GM18868 (cell line): ENCODE data around the gene RADIL.
A peak's percentile ranks its signal among the peaks of the same experiment; 100 is the strongest.

ENCODE experiments used
- ATAC-seq: cut with Tn5 transposase; IDR thresholded peaks from one replicate; pipeline ENCODE4 v1.9.1; 2021; ENCODE audit warnings: mild to moderate bottlenecking, moderate library complexity; ENCODE audit not compliant: unreplicated experiment

RADIL gene

DNA sequence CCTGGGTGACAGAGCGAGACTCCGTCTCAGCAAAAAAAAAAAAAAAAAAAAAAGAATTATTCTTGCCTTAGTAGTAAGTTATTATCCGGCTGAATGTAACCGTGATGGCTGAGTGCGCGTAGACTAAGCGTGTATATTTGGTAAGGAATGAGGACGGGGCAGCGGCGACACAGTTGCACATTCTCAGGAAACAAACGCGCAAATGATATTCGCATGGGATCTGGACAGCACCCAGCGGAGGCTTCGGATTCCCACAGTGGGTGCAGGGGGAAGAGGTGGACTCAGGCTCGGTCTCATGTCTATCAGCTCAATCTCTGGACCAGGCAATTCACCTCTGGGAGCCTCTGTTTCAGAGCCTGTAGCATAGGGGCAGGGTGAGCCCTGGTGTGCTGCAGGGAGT, 50.8 kb downstream of the RADIL start:
- ATAC-seq: no peak

DNA sequence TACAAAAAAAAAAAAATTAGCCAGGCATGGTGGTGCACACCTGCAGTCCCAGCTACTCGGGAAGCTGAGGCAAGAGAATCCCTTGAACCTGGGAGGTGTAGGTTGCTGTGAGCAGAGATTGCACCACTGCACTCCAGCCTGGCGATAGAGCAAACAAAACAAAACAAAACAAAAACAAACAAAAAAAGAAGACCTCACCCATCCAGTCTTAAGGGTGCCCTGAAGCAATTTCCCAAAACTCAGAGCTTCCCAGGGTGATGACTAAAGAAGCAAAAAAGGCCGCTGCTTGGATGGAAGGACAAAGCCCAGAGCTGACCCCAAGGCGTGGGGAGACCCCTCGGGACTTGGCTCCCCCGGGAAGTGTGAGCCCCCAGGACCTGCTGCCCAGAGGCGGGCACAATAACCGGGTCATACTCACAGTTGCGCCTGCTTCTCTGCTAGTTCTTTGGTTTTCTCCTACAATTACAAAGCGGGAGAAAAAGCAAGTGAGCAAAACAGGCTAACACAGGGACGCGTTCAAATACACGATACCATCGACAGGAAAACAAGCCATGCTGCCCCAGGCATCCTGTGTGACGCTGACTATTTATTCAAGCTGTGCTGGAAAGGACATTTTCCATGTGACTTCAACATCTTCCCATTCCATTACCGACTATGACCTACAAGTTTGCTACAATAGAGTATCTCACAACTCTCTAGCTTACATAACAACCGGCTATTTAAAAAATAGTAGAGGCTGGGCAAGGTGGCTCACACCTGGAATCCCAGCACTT, 51.6 kb downstream of the RADIL start:
- ATAC-seq: no peak

DNA sequence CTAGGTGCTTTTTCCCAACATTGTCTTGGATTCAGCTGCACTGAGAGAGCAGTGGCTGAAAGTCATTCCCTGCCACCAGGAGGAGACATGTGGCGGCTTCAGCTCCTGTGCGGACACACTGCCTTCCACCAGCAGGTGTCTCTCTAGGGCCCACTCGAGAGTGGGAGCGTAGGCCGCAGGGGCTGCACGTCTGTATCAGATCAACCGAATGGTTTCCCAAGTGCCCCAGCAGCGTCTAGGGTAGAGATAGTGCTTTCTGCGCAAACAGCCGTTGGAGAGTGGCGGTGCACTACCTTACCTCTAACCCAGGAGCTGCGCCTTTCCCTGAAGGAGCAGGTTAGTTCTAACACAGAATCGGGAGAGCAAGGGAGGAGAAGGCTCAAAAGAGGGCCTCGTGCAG, 53.3 kb downstream of the RADIL start:
- peak; percentile 72 for ATAC-seq

DNA sequence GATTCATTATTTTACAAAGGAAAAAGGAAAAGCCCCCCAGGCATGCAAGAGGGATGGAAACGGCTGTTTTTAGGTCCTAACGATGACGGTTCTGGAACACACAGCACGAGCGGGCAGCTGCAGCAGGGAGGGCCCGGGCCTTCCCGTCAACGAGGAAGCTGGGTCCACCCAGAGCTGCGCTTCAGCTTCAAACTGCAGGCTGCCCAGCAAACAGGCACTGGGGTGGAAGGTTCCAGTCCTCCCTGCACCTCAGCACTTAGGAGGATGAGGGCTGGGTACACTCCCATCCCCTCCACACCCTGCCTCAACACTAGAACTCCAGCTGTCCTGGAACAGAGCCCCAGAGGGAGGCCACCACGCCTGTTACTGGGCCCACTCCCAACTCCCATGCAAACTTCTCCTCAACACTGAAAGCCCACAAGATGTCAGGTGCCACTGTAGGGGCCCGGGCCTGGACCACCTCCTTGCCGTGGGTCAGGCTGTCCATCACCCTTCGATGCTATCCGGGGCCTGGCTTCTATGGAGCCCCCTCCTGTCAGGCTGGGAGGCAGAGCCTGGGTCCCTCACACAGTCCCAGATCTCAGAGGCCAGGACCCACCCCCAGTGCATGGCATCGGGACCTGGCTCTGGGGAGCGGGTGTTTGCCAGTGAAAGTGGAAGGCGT, 54.7 kb downstream of the RADIL start:
- ATAC-seq: no peak

DNA sequence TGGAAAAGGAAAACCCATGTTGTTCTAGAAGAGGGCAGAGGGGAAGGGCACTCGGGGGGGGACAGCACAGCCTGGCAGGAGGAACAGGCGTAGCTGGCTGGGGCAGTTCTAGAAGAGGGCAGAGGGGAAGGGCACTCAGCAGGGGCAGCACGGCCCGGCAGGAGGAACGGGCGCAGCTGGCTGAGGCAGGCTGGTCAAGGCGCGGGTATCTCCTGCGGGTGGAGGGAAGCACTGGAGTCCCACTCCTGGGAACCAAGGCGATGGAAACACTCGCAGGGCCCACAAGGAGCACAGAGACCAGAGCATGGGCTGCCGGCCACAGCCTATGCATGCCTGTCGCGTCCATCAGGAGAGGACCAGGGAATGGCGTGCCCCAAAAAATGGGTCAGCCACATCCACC, 58.4 kb downstream of the RADIL start:
- ATAC-seq: no peak

DNA sequence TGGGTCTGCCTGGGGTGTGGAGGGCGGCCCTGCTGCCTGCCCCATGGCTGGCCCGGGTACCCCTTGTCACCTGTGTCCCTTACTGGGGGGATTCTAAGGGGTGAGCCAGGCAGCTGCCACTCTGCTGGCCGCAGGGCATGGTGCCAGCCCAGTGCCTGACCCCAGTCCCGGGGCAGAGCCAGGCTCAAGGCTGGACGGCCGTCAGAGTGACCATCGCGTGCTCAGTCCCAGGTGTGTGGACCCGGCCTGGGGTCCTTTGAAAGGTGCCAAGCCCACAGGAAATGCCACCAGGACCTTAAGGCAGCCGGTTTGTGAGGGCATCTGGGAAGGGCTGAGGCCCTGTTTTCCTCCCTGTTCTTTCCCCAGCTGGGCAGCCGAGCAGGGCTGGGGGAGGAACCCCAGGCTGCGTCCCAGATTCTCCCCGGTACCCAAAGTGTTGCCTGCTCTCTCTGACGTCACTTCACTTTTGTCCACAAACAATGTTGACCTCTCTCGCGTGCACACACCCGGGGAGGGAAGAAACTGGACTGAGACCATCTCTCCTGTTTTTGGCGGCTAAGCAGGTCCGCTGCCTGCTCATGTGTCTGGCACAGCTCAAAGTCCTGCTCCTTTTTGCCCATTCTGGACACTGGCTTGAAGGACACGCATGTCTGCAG, 59.3 kb downstream of the RADIL start:
- no peak for ATAC-seq

DNA sequence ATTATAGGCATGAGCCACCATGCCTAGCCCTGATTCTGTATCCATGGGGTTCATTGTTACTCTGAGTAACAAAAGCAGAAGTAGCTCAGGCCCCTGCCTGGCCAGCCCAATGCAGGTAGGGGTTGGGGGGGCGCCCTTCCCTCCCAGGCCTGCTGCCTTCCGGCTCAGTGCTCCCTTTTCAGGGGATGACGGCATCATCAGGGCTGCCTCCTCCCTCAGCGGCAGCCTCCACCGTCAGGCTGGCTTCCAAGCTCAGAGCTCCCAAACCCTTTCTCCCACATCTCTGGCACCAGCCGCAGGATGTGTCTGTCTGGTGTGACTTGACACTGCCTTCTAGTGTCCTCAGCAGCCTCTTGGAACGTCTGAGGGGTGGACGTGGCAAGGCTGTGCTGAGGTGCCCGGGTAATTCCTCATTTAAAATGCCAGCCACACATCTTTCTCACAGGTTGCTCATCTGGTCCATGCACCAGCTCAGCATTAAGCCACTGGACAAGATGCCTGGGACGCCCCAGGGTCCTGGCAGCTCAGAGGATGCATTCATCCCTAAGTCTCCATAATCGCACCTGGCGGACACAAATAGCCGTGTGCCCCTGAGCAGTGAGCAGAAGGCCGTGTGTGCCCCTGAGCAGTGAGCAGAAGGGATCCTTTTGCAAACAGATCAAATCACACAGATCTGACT, 59.9 kb downstream of the RADIL start:
- no peak for ATAC-seq

DNA sequence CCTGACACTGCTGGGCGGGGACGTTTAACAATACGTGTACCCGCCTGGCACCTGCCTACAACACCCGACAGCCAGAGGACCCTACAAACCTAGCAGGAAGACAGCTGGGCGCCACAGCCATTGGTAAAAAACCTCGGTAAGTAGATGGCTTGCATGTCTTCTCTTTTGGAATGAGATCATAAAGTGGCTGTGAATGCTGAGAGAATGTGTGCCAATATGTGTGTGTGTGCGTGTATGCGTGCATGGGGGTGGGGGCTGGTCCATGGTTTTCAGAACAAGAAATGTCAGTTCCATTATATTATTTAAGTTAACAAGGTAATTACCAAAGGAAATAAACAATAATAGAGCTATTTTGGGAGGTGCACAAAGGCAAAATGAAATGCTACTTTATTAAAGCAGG, 60.8 kb downstream of the RADIL start:
- no peak for ATAC-seq

DNA sequence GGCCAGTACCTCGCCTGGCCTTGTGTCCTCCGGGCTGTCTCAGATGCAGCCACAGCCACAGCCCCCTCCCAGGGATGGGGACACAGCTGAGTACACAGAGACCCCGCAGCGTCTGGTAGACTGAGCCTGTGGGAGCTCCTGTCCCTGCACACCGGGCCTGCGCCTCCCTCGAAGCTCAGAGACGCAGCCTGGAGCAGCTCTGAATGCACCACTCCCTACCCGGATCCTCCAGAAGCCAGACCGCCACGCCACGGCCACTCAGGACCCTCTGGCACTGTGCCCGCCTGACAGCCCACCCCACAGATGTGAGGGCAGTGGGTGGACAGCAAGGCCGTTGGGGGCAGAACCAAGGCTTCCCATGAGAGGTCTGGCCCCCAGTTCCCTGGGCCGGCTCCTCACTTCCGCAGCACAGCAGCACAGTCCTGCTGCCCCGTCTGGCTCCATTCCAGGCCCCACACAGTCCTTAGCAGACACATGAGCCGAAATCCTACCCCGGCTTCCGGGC, 62.5 kb downstream of the RADIL start:
- no peak for ATAC-seq

DNA sequence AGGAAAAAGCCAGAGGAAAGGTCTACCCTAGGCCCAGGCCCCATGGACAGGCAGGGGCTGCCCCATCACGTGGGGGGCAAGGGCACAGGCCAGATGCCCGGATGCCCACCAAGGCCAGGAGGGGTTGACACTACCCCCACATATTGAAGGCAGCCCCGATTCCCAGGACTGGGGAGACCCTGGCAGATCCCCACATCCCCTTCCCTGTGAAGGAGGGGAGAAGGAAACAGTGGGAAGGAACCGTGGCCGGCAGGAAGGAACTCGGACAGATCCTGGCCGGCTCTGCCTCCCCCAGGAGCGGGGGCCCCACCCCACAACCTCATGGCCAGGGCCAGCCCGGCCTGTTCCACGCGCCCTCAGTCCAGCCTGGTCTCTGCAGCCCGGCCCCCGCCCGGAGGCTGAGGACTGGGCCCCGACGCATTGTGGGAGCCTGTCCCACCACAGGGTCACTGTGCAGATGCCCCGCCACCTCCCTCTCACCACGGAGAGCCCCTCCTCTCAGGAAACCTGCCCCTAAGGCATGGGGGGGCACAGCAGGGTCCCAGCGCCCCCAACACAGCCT, 63.0 kb downstream of the RADIL start:
- no peak for ATAC-seq

DNA sequence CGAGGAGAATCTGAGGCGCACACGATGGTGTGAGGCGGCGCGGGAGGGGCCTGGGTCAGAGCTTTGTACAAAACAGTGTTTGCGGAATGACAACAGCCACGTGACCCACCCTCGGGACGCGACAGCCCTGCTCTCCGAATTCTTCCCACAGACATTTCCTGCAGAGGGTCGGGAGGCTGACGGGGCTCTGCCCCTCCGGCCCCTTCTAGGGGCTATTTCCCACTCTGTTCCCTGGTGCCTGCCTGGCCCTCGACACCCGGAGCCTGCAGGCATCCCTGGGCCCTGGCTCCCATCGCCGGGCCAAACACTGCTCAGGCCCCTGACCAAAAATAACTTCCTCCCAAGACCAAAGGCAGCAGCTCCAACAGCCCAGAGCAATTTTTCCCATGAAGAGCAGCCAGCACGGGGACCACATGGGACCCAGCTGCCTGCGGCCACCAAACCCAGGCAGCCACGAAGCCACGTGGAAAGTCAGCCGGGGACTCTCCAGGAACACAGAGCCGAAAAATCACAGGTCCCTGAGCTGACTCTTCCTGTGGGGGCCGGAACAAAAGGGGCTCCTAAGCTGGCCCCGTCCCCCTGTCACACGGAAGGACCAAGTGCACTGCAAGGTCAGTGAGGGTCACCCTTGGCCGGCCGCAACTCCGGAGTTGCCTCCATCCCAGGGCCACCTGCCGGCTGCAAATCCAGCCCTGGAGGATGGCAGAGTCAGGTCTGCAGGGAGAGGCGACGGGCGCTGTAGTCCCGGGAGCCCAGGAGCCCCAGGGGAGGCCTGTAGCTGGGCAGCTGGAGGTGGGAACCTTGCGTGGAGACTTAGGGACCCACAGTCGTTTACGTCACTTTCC, 63.7 kb downstream of the RADIL start:
- ATAC-seq: no peak

DNA sequence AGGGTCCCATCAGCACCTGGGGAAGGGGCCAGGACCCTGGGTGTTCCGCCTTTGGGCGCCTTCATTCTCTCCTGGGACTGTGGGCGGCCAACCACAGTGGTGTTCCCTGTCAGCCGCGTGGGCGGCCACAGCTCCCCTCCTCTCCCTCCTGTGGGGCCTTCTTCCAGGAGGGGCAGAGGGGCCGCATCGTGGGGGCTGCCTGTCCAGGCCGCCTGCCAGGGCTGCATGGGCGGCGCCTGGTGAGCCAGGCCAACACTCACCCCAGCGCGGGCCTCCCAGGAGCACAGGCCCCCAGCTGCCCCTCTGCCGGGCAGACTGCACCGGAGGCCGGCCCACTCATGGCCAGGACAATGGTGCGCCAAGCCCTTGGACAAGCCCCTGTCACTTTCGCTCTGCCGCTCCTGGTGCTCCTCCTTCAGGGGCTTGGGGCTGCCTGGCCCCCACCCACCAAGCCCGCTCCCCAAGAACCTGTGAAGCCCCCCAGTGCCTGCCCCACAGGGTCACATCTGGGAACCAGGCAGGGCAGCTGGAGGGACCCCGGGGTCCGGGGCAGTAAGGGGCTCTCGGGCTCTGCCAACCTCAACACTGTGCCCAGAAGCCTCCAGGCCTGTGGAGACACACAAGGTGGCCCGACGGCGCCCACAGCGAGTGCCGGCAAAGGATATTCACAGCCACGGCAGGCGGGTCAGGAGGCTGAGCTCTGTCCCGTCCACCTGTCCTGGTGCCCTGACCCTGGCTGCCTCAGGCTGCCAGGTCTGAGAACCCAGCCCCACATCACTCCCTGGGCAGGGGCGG, 65.3 kb downstream of the RADIL start:
- ATAC-seq: no peak

DNA sequence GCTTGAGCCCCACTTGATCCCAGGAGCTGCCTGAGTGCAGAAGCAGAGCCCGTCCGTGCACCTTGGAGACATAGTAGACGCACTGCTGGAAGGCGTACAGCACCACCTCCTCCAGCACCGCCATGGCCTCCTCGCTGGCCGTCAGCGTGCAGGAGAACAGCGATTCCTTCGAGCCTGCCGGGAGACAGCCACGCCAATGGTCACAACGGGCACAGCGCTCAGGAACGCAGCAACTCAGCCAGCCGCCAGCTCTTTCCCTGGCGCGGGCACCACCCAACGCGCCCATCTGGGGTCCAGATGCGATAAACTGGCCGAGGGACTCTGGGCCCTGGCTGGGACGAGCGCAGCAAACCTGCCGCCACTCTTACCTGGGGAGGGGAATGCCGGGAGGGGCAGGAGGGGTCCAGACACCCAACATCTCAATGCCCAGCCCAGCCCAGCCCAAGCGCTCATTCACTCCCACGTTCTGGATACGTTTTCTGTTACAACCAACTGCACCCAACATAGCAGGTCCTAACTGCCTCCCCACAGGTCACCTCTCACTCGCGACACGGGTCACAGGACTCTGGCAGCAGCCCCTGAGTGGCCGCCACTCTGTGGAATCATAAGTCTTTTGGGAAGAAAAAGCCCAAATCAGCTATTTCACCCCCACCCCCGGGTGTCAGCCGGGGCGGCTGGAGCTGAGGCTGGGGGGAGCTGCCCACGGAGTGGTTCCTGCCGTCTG, 66.2 kb downstream of the RADIL start:
- no peak for ATAC-seq

DNA sequence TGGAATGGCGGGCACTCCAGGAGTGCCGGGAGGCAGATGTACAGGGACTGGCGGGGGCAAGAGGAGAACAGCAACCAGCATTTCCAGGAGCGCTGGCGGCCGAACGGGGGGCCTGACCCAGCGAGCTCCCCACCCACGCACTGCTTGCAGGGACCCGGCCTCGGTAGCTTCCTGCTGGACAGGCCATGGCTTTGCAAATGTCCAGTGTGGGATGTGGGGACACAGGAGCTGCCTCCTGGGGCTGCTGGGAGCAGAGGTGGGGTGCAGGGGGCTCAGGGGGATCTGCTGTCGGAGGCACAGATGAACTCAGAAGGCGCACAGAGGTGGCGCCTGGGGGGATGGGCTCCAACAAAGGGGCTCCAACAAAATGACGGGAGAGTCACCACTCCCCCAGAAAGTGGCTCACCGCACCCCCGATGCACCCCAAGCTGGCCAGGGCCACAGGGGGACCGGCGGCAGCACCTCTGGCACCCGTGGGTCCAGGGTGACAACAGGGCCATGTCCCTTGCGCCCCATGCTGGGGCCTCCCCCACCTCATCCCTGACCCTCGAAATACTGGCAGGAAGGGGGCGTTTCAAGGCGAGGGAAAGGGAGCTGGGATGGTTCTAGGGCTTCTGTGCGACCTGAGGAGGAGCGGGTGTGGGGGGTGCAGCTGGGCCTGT, 67.0 kb downstream of the RADIL start:
- no peak for ATAC-seq

DNA sequence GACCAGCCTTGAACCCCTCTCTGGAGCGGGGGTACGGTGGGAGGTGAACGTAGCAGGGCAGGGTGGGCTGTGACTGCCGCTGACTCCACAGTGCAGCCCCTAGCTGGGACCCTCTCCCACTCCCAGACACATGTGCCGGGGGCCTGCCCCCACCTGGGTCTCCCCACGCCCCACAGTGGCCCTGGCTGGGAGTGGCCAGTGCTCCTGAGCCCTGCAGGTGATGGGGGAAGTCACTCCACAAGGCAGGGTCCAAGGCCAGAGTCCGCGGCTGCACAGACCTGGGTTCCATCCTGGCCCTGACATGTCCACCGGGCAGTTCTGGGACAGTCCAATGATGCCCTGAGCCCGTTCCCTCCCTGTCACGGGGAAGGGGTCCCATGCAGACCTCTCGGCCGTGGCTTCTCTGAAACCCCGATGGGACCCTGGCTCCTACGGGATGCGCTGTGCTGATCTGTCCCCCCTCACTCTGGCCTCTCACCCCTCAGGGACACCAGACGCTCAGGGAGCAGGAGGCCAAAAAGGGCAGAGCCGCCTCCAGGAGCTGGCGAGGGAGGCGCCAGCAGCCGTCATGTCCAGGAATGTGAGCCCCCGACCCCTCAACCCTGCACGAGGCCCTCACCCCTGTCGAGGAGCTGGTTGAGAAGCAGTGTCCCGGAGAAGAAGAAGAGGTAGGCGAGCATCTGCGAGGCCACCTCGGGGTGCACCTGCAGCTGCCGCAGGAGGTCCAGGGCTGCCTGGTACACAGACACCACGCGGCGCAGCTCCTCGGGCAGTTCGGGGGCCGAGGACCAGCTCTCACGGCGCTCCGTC, 67.7 kb downstream of the RADIL start:
- ATAC-seq: no peak

DNA sequence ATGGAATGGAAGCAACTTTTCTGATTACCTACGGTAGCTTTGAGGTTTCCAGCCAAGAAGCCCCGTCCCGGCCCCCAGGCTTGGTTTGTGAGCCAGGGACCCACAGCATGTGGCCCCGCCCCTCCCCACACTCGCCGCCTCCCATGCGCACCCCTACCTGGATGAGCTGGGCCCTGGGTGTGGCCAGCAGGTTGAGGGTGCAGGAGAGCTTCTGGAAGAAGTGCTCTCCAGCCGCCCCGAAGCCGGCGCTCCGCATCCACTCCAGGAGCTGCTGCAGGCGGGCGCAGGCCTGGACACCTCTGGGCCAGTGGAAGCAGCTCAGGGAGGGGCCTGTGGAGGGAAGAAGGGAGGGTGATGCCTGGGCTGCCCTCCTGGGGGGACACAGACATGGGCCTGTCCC, 68.4 kb downstream of the RADIL start:
- no peak for ATAC-seq

DNA sequence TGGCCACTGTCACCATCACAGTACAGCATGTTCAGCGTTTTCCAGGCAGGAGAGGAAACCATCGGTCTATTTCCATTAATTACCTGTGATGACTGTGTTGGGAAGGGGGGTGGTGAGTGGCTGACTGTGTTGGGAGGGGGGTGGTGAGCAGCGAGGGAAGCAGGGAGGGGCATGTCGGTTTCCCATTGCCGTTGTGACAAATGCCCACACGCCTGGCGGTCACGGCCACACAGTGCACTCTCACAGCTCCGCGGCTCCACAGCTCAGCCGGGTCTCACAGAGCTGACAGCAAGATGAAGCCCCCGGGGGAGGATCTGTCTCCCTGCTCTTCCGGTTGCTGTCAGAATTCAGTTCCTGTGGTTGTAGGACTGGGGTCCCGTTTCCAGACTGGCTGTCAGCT, 69.1 kb downstream of the RADIL start:
- no peak for ATAC-seq
